Transverse colon (tissue), 4 donors: ENCODE results near the gene ARHGAP24. TPM values are rescaled to one million over a fixed set of nuclear protein-coding genes. Genes with fewer than 3 reads are reported as not detected.

Experiments used
- DNase-seq: peaks from one replicate; pipeline ENCODE4 v3.0.0-alpha.2; 2019
- H3K27ac ChIP-seq, 4 donors: fragments of 200-600 bp; sonication (generic); 2 replicates each; pipeline ENCODE4 v1.5.1; 2016 to 2018; ENCODE audit warnings: inconsistent platforms in 4 of 4
- H3K27me3 ChIP-seq: fragments of 200-600 bp; sonication (generic); 2 replicates; pipeline ENCODE4 v1.5.1; 2017; ENCODE audit warnings: inconsistent platforms
- H3K36me3 ChIP-seq, 4 donors: fragments of 200-600 bp; sonication (generic); 2 replicates each; pipeline ENCODE4 v1.5.1; 2017 to 2019; ENCODE audit warnings: inconsistent platforms in 4 of 4
- H3K4me1 ChIP-seq, 4 donors: fragments of 200-600 bp; sonication (generic); 2 replicates each; pipeline ENCODE4 v1.5.1; 2017 to 2020; ENCODE audit warnings: inconsistent platforms in 4 of 4
- H3K4me3 ChIP-seq, 4 donors: fragments of 200-600 bp; sonication (generic); 1 replicate in 1 of 4; 2 replicates in 3 of 4; pipeline versions ENCODE4 v1.5.1 to v1.6.1; 2017 to 2019; ENCODE audit warnings: inconsistent platforms in 4 of 4
- H3K9me3 ChIP-seq, 2 donors: fragments of 200-600 bp; sonication (generic); 2 replicates each; pipeline ENCODE4 v1.5.1; 2017 to 2019; ENCODE audit warnings: inconsistent platforms in 2 of 2
- CTCF ChIP-seq, 5 experiments: fragments of 200-600 bp in 3 of 5; fragments of 450-650 bp in 2 of 5; sonication (generic) in 3 of 5; IDR thresholded peaks; 1 replicate in 2 of 5; 2 replicates in 3 of 5; pipeline ENCODE4 v1.5.1; 2016 to 2017; ENCODE audit warnings: antibody characterized with exemption in 5 of 5, inconsistent platforms in 3 of 5, mild to moderate bottlenecking in 2 of 5, moderate library complexity in 1 of 5
- EP300 ChIP-seq: sonication (generic); formaldehyde crosslinking; IDR thresholded peaks from one replicate; pipeline ENCODE4 v1.6.1; 2017; ENCODE audit warnings: antibody characterized with exemption, low read depth
- POLR2A ChIP-seq: fragments of 450-650 bp; IDR thresholded peaks from one replicate; pipeline ENCODE4 v1.6.1; 2016; ENCODE audit warnings: antibody characterized with exemption, mild to moderate bottlenecking, moderate library complexity
- POLR2AphosphoS5 ChIP-seq, 3 donors: sonication (generic); formaldehyde crosslinking; IDR thresholded peaks; one replicate each; pipeline ENCODE4 v1.6.1; 2016; ENCODE audit warnings: antibody characterized with exemption in 3 of 3
- WGBS, 2 donors: methylation state at CpG; one replicate each; pipeline ENCODE4 v1.1.5; 2018; ENCODE audit warnings: low coverage in 1 of 2; 5-methylcytosine and 5-hydroxymethylcytosine counted together
- in situ Hi-C, 4 donors: fragments of 200-750 bp; cut with MboI; loops; one replicate each; pipeline versions ENCODE4 v1.15.0 to v1.15.1; 2017; ENCODE audit warnings: low sequenced_read_pairs in 3 of 4, low pct_ligation_motif_present in 1 of 4, low pct_unique_long_range_greater_than_20kb in 1 of 4
- intact Hi-C: fragments of 100-400 bp; cut with DNase I; formaldehyde crosslinking; loops from one replicate; pipeline ENCODE4 v1.15.1; 2023; ENCODE audit warnings: low total_unique reads
- total RNA-seq, 4 donors: library from RNA; depleted of rRNA; stranded (reverse); fragments of >200 nt; gene quantifications; one replicate each; pipeline ENCODE4 v1.1.0, GENCODE V29; 2016

ARHGAP24 gene
- total RNA-seq, 4 donors from 2014 or later = 4.2 to 32.0 (median 12.6) TPM

GRCh38 chr4:85803856-85804255, 328.9 kb downstream of the ARHGAP24 start:
- Histone ChIP-seq H3K9me3 (peaks cover 0 to 2% of the 10 kb centered on the region in 2 donors), H3K27ac (no peak overlapping the region), H3K4me1 (peaks cover 0 to 6% (median 2%) of the 10 kb centered on the region in 4 donors), H3K4me3 (no peak overlapping the region), H3K27me3 (no peaks in the 10 kb centered on the region), H3K36me3 (no peaks in the 10 kb centered on the region)
- 55 to 67% methylated on average over 2 to 4 of the region's 4 CpGs for WGBS, 2 donors
- in situ Hi-C loops = loop anchor here in 1 of 4 donors (25.0 kb wide), 1 partner anchor 158 kb away; no protein-coding TSS in a partner anchor
- no peak for TF ChIP-seq POLR2AphosphoS5 (IDR thresholded peaks at IDR 0.05)
- TF ChIP-seq POLR2A = no peak
- no peak for TF ChIP-seq CTCF (IDR thresholded peaks at IDR 0.05)
- TF ChIP-seq EP300 = no peak
- DNase-seq = peak; percentile 19
- intact Hi-C loops = no loop called here

- DNase-seq = no peak
- no peaks in the 10 kb centered on the region for H3K27me3 ChIP-seq
- intact Hi-C loops = no loop called here
- TF ChIP-seq CTCF (IDR thresholded peaks at IDR 0.05) = no peak
- no peak for TF ChIP-seq EP300
- TF ChIP-seq POLR2A = no peak
- TF ChIP-seq POLR2AphosphoS5 (IDR thresholded peaks at IDR 0.05) = no peak
- no peaks in the 10 kb centered on the region for H3K36me3 ChIP-seq
- no peak overlapping the region for H3K27ac ChIP-seq
- in situ Hi-C loops = loop anchor here in 1 of 4 donors (25.0 kb wide), 1 partner anchor 156 kb away; no protein-coding TSS in a partner anchor
- H3K4me1 ChIP-seq = peaks cover 0 to 7% (median 3%) of the 10 kb centered on the region in 4 donors
- whole genome bisulfite sequencing, 2 donors = 33 to 62% methylated on average over 1 of the region's 1 CpG
- H3K9me3 ChIP-seq = no peaks in the 10 kb centered on the region
- no peak overlapping the region for H3K4me3 ChIP-seq
These were observed 330.9 kb downstream of the ARHGAP24 start for GRCh38 chr4:85805891-85806290.

- no peak for DNase-seq
- H3K9me3 ChIP-seq = no peaks in the 10 kb centered on the region
- H3K27me3 ChIP-seq = no peaks in the 10 kb centered on the region
- intact Hi-C loops = no loop called here
- TF ChIP-seq CTCF (IDR thresholded peaks at IDR 0.05) (no peak), EP300 (no peak), POLR2A (no peak), POLR2AphosphoS5 (IDR thresholded peaks at IDR 0.05) (no peak)
- peaks cover 0 to 7% (median 3%) of the 10 kb centered on the region in 4 donors for H3K4me1 ChIP-seq
- H3K27ac ChIP-seq = no peak overlapping the region
- H3K4me3 ChIP-seq = no peak overlapping the region
- in situ Hi-C loops = loop anchor here in 1 of 4 donors (25.0 kb wide), 1 partner anchor 156 kb away; no protein-coding TSS in a partner anchor
- H3K36me3 ChIP-seq = no peaks in the 10 kb centered on the region
These were observed 331.4 kb downstream of the ARHGAP24 start for GRCh38 chr4:85806334-85806733.

- 67 to 86% methylated on average over 1 to 3 of the region's 3 CpGs for WGBS, 2 donors
These were observed 332.4 kb downstream of the ARHGAP24 start for GRCh38 chr4:85807247-85807950.

More at GRCh38 chr4:85807247-85807950, 332.4 kb downstream of the ARHGAP24 start:
- H3K27me3 ChIP-seq = no peaks in the 10 kb centered on the region
- intact Hi-C loops = no loop called here
- H3K27ac ChIP-seq = no peak overlapping the region
- H3K4me3 ChIP-seq = no peak overlapping the region
- no peaks in the 10 kb centered on the region for H3K9me3 ChIP-seq
- H3K4me1 ChIP-seq = peaks cover 0 to 7% (median 3%) of the 10 kb centered on the region in 4 donors
- in situ Hi-C loops = loop anchor here in 1 of 4 donors (25.0 kb wide), 1 partner anchor 155 kb away; no protein-coding TSS in a partner anchor
- no peak for DNase-seq
- no peaks in the 10 kb centered on the region for H3K36me3 ChIP-seq
- TF ChIP-seq POLR2AphosphoS5 (IDR thresholded peaks at IDR 0.05) = no peak
- no peak for TF ChIP-seq POLR2A
- no peak for TF ChIP-seq CTCF (IDR thresholded peaks at IDR 0.05)
- TF ChIP-seq EP300 = no peak
